H9 (cell line): ENCODE results near the gene KLF13. TPM values are rescaled to one million over a fixed set of nuclear protein-coding genes. Genes with fewer than 3 reads are reported as not detected.

Experiments used
- DNase-seq: peaks from one replicate; pipeline ENCODE4 v3.0.0-alpha.2; 2017
- H2AFZ ChIP-seq: one replicate; pipeline ENCODE4 v1.6.1; 2013; ENCODE audit warnings: mild to moderate bottlenecking, low read length, control low read depth, moderate library complexity
- H2AK5ac ChIP-seq: 2 replicates; pipeline ENCODE4 v1.6.1; 2013; ENCODE audit warnings: low read length, control low read depth, mixed read lengths; ENCODE audit not compliant: insufficient read length
- H2BK120ac ChIP-seq: one replicate; pipeline ENCODE4 v1.6.1; 2013; ENCODE audit warnings: low read depth, mild to moderate bottlenecking, low read length, control low read depth, inconsistent platforms; ENCODE audit not compliant: poor library complexity, severe bottlenecking
- H2BK12ac ChIP-seq: 2 replicates; pipeline ENCODE4 v1.6.1; 2013; ENCODE audit warnings: low read length, control low read depth, mixed read lengths, low read depth; ENCODE audit not compliant: insufficient read length
- H2BK15ac ChIP-seq: 2 replicates; pipeline ENCODE4 v1.6.1; 2013; ENCODE audit warnings: low read depth, low read length, control low read depth
- H2BK20ac ChIP-seq: one replicate; pipeline ENCODE4 v1.6.1; 2013; ENCODE audit warnings: low read depth, mild to moderate bottlenecking, low read length, control low read depth, inconsistent platforms; ENCODE audit not compliant: poor library complexity, severe bottlenecking
- H2BK5ac ChIP-seq: 2 replicates; pipeline ENCODE4 v1.6.1; 2013; ENCODE audit warnings: low read length, control low read depth, mixed read lengths; ENCODE audit not compliant: insufficient read length
- H3K14ac ChIP-seq: 2 replicates; pipeline ENCODE4 v1.6.1; 2013; ENCODE audit warnings: low read length, control low read depth; ENCODE audit not compliant: insufficient read depth
- H3K18ac ChIP-seq: 2 replicates; pipeline ENCODE4 v1.6.1; 2013; ENCODE audit warnings: low read depth, mild to moderate bottlenecking, mixed read lengths, low read length, control low read depth; ENCODE audit not compliant: insufficient read length
- H3K23ac ChIP-seq: 2 replicates; pipeline ENCODE4 v1.6.1; 2013; ENCODE audit warnings: low read length, control low read depth, mixed read lengths, low read depth; ENCODE audit not compliant: insufficient read length
- H3K23me2 ChIP-seq: 2 replicates; pipeline ENCODE4 v1.6.1; 2013; ENCODE audit warnings: low read depth, mild to moderate bottlenecking, mixed read lengths, low read length, control low read depth; ENCODE audit not compliant: insufficient read length, poor library complexity, severe bottlenecking
- H3K27ac ChIP-seq: 2 replicates; pipeline ENCODE4 v1.5.1; 2013; ENCODE audit warnings: low read length, control low read depth, mixed read lengths, low read depth; ENCODE audit not compliant: insufficient read length
- H3K27me3 ChIP-seq: 2 replicates; pipeline ENCODE4 v1.6.1; 2013; ENCODE audit warnings: low read length, control low read depth, inconsistent platforms; ENCODE audit not compliant: insufficient read depth
- H3K4ac ChIP-seq: 2 replicates; pipeline ENCODE4 v1.6.1; 2013; ENCODE audit warnings: low read depth, mild to moderate bottlenecking, control low read depth, inconsistent platforms, low read length, moderate library complexity
- H3K4me1 ChIP-seq: 2 replicates; pipeline ENCODE4 v1.6.1; 2013; ENCODE audit warnings: low read length, control low read depth, inconsistent platforms; ENCODE audit not compliant: insufficient read depth
- H3K4me2 ChIP-seq: 2 replicates; pipeline ENCODE4 v1.6.1; 2013; ENCODE audit warnings: low read length, control low read depth, mixed read lengths; ENCODE audit not compliant: insufficient read length, insufficient read depth
- H3K56ac ChIP-seq: 2 replicates; pipeline ENCODE4 v1.6.1; 2013; ENCODE audit warnings: low read depth, mild to moderate bottlenecking, mixed read lengths, low read length, control low read depth; ENCODE audit not compliant: insufficient read length
- H3K79me1 ChIP-seq: 2 replicates; pipeline ENCODE4 v1.6.1; 2013; ENCODE audit warnings: low read depth, mild to moderate bottlenecking, moderate library complexity, low read length, control low read depth, inconsistent platforms; ENCODE audit not compliant: insufficient read depth, poor library complexity, severe bottlenecking
- H3K79me2 ChIP-seq: 2 replicates; pipeline ENCODE4 v1.6.1; 2013; ENCODE audit warnings: low read length, control low read depth, inconsistent platforms; ENCODE audit not compliant: insufficient read depth
- H3K9ac ChIP-seq: 2 replicates; pipeline ENCODE4 v1.6.1; 2013; ENCODE audit warnings: low read length, control low read depth, mixed read lengths; ENCODE audit not compliant: insufficient read length; ENCODE audit errors: extremely low read depth
- H3K9me3 ChIP-seq: one replicate; pipeline ENCODE4 v1.6.1; 2013; ENCODE audit warnings: low read depth, low read length, inconsistent platforms; ENCODE audit not compliant: control insufficient read depth
- H3T11ph ChIP-seq: one replicate; pipeline ENCODE4 v1.6.1; 2013; ENCODE audit warnings: mild to moderate bottlenecking, low read length, control low read depth, inconsistent platforms
- H4K20me1 ChIP-seq: one replicate; pipeline ENCODE4 v1.6.1; 2013; ENCODE audit not compliant: control insufficient read depth, insufficient read length, insufficient read depth
- H4K5ac ChIP-seq: 2 replicates; pipeline ENCODE4 v1.6.1; 2013; ENCODE audit warnings: low read depth, mild to moderate bottlenecking, mixed read lengths, low read length, control low read depth; ENCODE audit not compliant: insufficient read length
- H4K8ac ChIP-seq: replicated peaks from 2 replicates; pipeline ENCODE4 v1.6.1; 2013; ENCODE audit warnings: low read length, control low read depth, mixed read lengths, low read depth; ENCODE audit not compliant: insufficient read length
- H4K91ac ChIP-seq: 2 replicates; pipeline ENCODE4 v1.6.1; 2013; ENCODE audit warnings: low read depth, mild to moderate bottlenecking, moderate library complexity, mixed read lengths, low read length, control low read depth; ENCODE audit not compliant: insufficient read length
- H3K27ac Mint-ChIP-seq, 3 experiments: 2 replicates in 2 of 3; 3 replicates in 1 of 3; pipeline ENCODE4 v1.8.0; 2020 to 2021; ENCODE audit warnings: mixed read lengths in 3 of 3, mild to moderate bottlenecking in 1 of 3, moderate library complexity in 1 of 3
- H3K27me3 Mint-ChIP-seq: 2 replicates; pipeline ENCODE4 v1.8.0; 2021; ENCODE audit warnings: low read depth, mild to moderate bottlenecking, moderate library complexity, mixed read lengths
- H3K36me3 Mint-ChIP-seq, 3 experiments: 2 replicates in 2 of 3; 3 replicates in 1 of 3; pipeline ENCODE4 v1.8.0; 2020 to 2021; ENCODE audit warnings: low read depth in 3 of 3, mixed read lengths in 3 of 3; ENCODE audit not compliant: insufficient read depth in 1 of 3
- H3K4me1 Mint-ChIP-seq, 2 experiments: 2 replicates each; pipeline ENCODE4 v1.8.0; 2020; ENCODE audit warnings: mixed read lengths in 2 of 2
- H3K4me3 Mint-ChIP-seq, 2 experiments: 2 replicates in 1 of 2; 3 replicates in 1 of 2; pipeline ENCODE4 v1.8.0; 2020 to 2021; ENCODE audit warnings: mild to moderate bottlenecking in 2 of 2, mixed read lengths in 2 of 2, moderate library complexity in 1 of 2
- H3K9me3 Mint-ChIP-seq, 2 experiments: 2 replicates in 1 of 2; 3 replicates in 1 of 2; pipeline ENCODE4 v1.8.0; 2020; ENCODE audit warnings: mild to moderate bottlenecking in 2 of 2, mixed read lengths in 2 of 2, moderate library complexity in 1 of 2
- CTCF ChIP-seq: fragments of 200-600 bp; sonication (generic); conservative IDR thresholded peaks from 3 replicates; pipeline ENCODE4 v1.8.0; 2021; ENCODE audit warnings: antibody characterized with exemption, mild to moderate bottlenecking
- WGBS: extraction: QIAGEN DNeasy Blood & Tissue Kit; methylation state at CpG from one replicate; pipeline ENCODE4 v1.1.7; 2013; ENCODE audit warnings: missing lambda C conversion rate, low lambda C conversion rate, mixed read lengths; ENCODE audit not compliant: insufficient read length; ENCODE audit errors: extremely low coverage; 5-methylcytosine and 5-hydroxymethylcytosine counted together
- total RNA-seq: library from RNA; stranded (reverse); gene quantifications from 2 replicates; pipeline ENCODE4 v1.2.1, GENCODE V29; 2021

Gene KLF13
- total RNA-seq, 1 experiment from 2014 or later, result 33.4 TPM

DNA sequence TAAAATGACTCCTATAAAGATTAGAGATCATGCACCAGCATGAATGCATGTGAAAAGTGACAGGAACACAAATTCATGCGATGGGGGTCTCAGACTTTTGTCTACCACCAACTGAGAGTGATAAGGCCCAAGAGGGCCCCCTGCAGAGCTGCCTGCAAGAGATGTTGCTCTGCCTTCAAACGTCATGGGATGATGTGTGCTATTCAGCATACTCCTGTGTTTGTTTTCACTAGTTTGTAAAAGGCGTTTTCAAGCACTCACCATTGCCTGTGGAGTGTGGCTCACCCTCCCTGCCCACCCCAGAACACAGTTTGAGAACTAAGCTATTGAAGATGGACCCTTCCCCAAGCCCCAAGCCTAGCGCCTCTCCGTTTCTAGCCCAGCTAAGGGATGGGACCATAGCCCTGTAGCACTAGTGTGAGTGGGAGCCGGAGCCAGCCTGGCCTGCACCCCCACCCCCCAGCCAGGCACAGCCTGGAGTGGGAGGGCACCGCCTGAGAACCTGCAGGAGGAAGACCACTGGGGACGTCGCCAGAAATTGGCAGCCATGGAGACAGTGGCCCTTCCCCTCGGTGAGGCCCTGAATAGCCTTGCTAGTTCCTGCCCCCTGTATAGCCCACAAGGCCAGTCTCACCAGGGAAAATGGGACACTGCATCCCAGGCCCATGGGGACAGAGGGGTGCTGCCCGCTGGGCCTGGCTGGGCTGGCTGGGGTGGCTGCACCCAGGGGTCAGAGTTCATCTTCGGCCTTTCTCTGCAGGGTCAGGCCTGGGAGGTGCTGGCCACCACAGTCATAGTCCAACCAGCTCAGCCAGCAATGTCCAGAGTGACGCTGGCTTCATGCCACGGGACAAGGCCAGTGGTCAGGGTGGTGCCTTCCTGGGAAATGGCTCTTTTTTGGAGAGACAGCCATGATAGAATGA is 22.6 kb upstream of the KLF13 start:
- Histone ChIP-seq H3T11ph (no peak overlapping the region), H3K9me3 (no peaks in the 10 kb centered on the region), H2AFZ (no peak overlapping the region), H3K23me2 (no peaks in the 10 kb centered on the region), H3K18ac (no peak overlapping the region), H3K4me2 (no peak overlapping the region), H4K91ac (no peak overlapping the region), H2BK120ac (no peak overlapping the region), H3K14ac (no peak overlapping the region), H3K23ac (no peak overlapping the region), H2AK5ac (no peak overlapping the region), H2BK5ac (no peak overlapping the region), H3K4ac (no peak overlapping the region), H3K9ac (no peak overlapping the region), H4K8ac (no peak overlapping the region), H3K27ac (no peak overlapping the region), H3K56ac (no peak overlapping the region), H3K79me2 (no peaks in the 10 kb centered on the region), H3K4me1 (peaks cover 14% of the 10 kb centered on the region; the same call in 1 of the 2 replicates), H3K27me3 (no peaks in the 10 kb centered on the region), H2BK15ac (no peak overlapping the region), H2BK20ac (no peak overlapping the region), H2BK12ac (no peak overlapping the region), H4K20me1 (no peaks in the 10 kb centered on the region), H4K5ac (no peak overlapping the region), H3K79me1 (no peaks in the 10 kb centered on the region)
- H3K9me3 Mint-ChIP-seq, result no peaks in the 10 kb centered on the region; a peak in 1 of 5 replicates
- no peak overlapping the region for H3K27ac Mint-ChIP-seq
- WGBS, result no CpG with 5 or more reads among the region's 14 CpGs
- no peak for DNase-seq
- peaks cover 63 to 70% of the 10 kb centered on the region in 2 experiments for H3K4me1 Mint-ChIP-seq
- no peaks in the 10 kb centered on the region; a peak in 1 of 7 replicates for H3K36me3 Mint-ChIP-seq
- H3K4me3 Mint-ChIP-seq, result no peak overlapping the region
- peaks cover 6% of the 10 kb centered on the region; the same call in 1 of the 2 replicates for H3K27me3 Mint-ChIP-seq
- no peak for TF ChIP-seq CTCF
